Liver (tissue), 3 donors: Measurements from ENCODE around the gene VSIG4.

ENCODE experiments used
- EGR1 ChIP-seq, 2 donors: IDR thresholded peaks; 2 replicates each; pipeline ENCODE4 v1.6.1; 2016 to 2018; ENCODE audit warnings: antibody characterized with exemption in 2 of 2, low read depth in 2 of 2
- FOXA1 ChIP-seq: IDR thresholded peaks from 2 replicates; pipeline ENCODE4 v1.6.1; 2016; ENCODE audit warnings: antibody characterized with exemption
- JUND ChIP-seq, 2 donors: IDR thresholded peaks; 2 replicates each; pipeline ENCODE4 v1.6.1; 2016; ENCODE audit warnings: antibody characterized with exemption in 2 of 2
- RAD21 ChIP-seq, 2 donors: IDR thresholded peaks; 2 replicates each; pipeline ENCODE4 v1.6.1; 2016; ENCODE audit warnings: antibody characterized with exemption in 2 of 2, mild to moderate bottlenecking in 2 of 2
- RXRA ChIP-seq, 2 donors: IDR thresholded peaks; 2 replicates each; pipeline ENCODE4 v1.6.1; 2017 to 2018; ENCODE audit warnings: antibody characterized with exemption in 2 of 2, mild to moderate bottlenecking in 1 of 2
- TAF1 ChIP-seq: conservative IDR thresholded peaks from 2 replicates; pipeline ENCODE4 v1.6.1; 2016; ENCODE audit warnings: antibody characterized with exemption, mild to moderate bottlenecking
- YY1 ChIP-seq: IDR thresholded peaks from 2 replicates; pipeline ENCODE4 v1.6.1; 2016; ENCODE audit warnings: antibody characterized with exemption, mild to moderate bottlenecking
- TF ChIP-seq, protein P1 (sequence below): fragments of 150-350 bp; IDR thresholded peaks from 2 replicates; pipeline ENCODE4 v1.5.1; 2017; ENCODE audit warnings: improper control_type of control experiment, low read depth, low read length; ENCODE audit not compliant: missing input control
- TF ChIP-seq, protein P2 (sequence below): IDR thresholded peaks from 2 replicates; pipeline ENCODE4 v1.6.1; 2016; ENCODE audit warnings: antibody characterized with exemption, mild to moderate bottlenecking
- TF ChIP-seq, protein P3 (sequence below): IDR thresholded peaks from 2 replicates; pipeline ENCODE4 v1.6.1; 2016; ENCODE audit warnings: antibody characterized with exemption
- donor health status: healthy.
- donor health status: healthy.

DNA sequence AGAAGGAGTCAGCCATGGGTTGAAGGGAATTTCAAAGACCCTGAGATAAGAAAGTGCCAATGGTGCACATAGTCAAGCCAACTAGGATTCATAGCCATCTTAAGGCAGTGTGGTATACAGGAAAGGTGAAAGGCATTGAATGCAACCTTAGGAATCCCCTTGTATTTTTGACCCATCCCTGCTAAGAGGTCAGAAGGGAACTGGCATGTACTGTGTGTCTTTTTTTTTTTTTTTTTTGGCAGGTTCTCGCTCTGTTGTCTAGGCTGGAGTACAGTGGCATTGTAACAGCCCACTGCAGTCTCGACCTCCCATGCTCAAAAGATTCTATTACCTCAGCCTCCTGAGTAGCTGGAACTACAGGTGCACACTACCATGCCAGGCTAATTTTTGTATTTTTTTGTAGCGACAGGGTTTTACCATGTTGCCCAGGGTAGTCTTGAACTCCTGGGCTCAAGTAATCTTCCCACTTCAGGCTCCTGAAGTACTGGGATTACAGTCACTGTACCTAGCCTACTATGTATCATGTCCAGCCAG is 40.8 kb downstream of the VSIG4 start:
- TF ChIP-seq, protein P1, sequence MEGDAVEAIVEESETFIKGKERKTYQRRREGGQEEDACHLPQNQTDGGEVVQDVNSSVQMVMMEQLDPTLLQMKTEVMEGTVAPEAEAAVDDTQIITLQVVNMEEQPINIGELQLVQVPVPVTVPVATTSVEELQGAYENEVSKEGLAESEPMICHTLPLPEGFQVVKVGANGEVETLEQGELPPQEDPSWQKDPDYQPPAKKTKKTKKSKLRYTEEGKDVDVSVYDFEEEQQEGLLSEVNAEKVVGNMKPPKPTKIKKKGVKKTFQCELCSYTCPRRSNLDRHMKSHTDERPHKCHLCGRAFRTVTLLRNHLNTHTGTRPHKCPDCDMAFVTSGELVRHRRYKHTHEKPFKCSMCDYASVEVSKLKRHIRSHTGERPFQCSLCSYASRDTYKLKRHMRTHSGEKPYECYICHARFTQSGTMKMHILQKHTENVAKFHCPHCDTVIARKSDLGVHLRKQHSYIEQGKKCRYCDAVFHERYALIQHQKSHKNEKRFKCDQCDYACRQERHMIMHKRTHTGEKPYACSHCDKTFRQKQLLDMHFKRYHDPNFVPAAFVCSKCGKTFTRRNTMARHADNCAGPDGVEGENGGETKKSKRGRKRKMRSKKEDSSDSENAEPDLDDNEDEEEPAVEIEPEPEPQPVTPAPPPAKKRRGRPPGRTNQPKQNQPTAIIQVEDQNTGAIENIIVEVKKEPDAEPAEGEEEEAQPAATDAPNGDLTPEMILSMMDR: no peak
- TF ChIP-seq, protein P2, sequence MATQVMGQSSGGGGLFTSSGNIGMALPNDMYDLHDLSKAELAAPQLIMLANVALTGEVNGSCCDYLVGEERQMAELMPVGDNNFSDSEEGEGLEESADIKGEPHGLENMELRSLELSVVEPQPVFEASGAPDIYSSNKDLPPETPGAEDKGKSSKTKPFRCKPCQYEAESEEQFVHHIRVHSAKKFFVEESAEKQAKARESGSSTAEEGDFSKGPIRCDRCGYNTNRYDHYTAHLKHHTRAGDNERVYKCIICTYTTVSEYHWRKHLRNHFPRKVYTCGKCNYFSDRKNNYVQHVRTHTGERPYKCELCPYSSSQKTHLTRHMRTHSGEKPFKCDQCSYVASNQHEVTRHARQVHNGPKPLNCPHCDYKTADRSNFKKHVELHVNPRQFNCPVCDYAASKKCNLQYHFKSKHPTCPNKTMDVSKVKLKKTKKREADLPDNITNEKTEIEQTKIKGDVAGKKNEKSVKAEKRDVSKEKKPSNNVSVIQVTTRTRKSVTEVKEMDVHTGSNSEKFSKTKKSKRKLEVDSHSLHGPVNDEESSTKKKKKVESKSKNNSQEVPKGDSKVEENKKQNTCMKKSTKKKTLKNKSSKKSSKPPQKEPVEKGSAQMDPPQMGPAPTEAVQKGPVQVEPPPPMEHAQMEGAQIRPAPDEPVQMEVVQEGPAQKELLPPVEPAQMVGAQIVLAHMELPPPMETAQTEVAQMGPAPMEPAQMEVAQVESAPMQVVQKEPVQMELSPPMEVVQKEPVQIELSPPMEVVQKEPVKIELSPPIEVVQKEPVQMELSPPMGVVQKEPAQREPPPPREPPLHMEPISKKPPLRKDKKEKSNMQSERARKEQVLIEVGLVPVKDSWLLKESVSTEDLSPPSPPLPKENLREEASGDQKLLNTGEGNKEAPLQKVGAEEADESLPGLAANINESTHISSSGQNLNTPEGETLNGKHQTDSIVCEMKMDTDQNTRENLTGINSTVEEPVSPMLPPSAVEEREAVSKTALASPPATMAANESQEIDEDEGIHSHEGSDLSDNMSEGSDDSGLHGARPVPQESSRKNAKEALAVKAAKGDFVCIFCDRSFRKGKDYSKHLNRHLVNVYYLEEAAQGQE: no peak
- TF ChIP-seq JUND (IDR thresholded peaks at IDR 0.05): no peak
- TF ChIP-seq, protein P3, sequence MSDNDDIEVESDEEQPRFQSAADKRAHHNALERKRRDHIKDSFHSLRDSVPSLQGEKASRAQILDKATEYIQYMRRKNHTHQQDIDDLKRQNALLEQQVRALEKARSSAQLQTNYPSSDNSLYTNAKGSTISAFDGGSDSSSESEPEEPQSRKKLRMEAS: no peak
- TF ChIP-seq TAF1: no peak
- TF ChIP-seq YY1: no peak
- TF ChIP-seq EGR1 (IDR thresholded peaks at IDR 0.05; ENCODE audit: low read depth in 2 of 2): no peak
- TF ChIP-seq FOXA1: no peak
- no peak for TF ChIP-seq RAD21 (IDR thresholded peaks at IDR 0.05)
- no peak for TF ChIP-seq RXRA (IDR thresholded peaks at IDR 0.05)
